GM18868 (cell line): ENCODE results near the gene TOB1.

Source experiments
- ATAC-seq: cut with Tn5 transposase; IDR thresholded peaks from one replicate; pipeline ENCODE4 v1.9.1; 2021; ENCODE audit warnings: mild to moderate bottlenecking, moderate library complexity; ENCODE audit not compliant: unreplicated experiment

TOB1 gene

DNA sequence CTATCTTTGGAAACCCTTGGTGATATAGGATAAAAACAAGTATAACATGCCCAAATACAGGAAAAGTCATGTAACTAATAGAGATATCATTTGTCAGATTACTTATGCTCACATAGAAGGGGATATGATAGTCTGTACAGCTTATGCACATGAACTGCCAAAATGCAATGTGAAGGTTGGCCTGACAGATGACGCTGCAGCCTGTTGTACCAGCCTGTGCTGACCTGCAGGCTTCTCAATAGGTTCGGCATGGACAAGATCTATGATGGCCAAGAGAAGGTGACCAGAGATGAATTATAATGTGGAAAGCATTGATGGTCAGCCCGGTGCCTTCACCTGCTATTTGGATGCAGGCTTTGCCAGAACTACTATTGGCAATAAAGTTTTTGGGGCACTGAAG is 18.1 kb downstream of the TOB1 start:
- no peak for ATAC-seq

- no peak for ATAC-seq
Measured at GRCh38 chr17:50847566-50847965, 18.6 kb downstream of the TOB1 start.

- no peak for ATAC-seq
Measured at GRCh38 chr17:50845240-50846147, 20.7 kb downstream of the TOB1 start.

- ATAC-seq: no peak
Measured at GRCh38 chr17:50844117-50844700, 21.9 kb downstream of the TOB1 start.

- no peak for ATAC-seq
Measured at GRCh38 chr17:50843150-50843905, 22.8 kb downstream of the TOB1 start.

GRCh38 chr17:50842506-50843149 is 23.5 kb downstream of the TOB1 start:
- ATAC-seq: no peak

DNA sequence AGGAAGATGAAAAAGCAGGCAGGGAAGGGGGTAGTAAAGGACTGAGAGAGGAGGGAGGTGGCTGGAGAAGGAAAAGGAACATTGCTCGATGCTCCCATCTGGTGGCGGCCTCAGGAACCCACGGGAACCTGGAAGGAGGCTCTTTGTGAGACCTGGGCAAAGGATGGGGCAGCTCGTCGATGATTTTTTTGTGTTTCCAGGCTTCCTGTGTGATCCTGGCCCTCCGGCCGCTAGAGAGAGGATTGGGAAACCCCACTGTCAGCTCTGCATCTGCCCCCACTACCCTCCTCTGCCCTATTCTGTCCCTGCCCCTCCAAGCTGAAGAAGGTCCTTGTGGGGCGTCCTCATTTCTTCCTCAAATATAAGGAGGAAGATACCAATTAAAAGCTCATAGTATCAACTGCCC is 24.2 kb downstream of the TOB1 start:
- ATAC-seq: no peak

GRCh38 chr17:50841277-50841948 is 24.7 kb downstream of the TOB1 start:
- ATAC-seq: no peak

DNA sequence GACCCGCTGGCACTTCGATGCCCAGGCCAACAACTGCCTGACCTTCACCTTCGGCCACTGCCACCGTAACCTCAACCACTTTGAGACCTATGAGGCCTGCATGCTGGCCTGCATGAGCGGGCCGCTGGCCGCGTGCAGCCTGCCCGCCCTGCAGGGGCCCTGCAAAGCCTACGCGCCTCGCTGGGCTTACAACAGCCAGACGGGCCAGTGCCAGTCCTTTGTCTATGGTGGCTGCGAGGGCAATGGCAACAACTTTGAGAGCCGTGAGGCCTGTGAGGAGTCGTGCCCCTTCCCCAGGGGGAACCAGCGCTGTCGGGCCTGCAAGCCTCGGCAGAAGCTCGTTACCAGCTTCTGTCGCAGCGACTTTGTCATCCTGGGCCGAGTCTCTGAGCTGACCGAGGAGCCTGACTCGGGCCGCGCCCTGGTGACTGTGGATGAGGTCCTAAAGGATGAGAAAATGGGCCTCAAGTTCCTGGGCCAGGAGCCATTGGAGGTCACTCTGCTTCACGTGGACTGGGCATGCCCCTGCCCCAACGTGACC is 25.8 kb downstream of the TOB1 start:
- ATAC-seq: no peak

DNA sequence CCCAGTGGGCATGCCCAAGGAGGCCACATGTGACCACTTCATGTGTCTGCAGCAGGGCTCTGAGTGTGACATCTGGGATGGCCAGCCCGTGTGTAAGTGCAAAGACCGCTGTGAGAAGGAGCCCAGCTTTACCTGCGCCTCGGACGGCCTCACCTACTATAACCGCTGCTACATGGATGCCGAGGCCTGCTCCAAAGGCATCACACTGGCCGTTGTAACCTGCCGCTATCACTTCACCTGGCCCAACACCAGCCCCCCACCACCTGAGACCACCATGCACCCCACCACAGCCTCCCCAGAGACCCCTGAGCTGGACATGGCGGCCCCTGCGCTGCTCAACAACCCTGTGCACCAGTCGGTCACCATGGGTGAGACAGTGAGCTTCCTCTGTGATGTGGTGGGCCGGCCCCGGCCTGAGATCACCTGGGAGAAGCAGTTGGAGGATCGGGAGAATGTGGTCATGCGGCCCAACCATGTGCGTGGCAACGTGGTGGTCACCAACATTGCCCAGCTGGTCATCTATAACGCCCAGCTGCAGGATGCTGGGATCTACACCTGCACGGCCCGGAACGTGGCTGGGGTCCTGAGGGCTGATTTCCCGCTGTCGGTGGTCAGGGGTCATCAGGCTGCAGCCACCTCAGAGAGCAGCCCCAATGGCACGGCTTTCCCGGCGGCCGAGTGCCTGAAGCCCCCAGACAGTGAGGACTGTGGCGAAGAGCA is 26.4 kb downstream of the TOB1 start:
- ATAC-seq: no peak

GRCh38 chr17:50837980-50838954 is 27.9 kb downstream of the TOB1 start:
- ATAC-seq: no peak

DNA sequence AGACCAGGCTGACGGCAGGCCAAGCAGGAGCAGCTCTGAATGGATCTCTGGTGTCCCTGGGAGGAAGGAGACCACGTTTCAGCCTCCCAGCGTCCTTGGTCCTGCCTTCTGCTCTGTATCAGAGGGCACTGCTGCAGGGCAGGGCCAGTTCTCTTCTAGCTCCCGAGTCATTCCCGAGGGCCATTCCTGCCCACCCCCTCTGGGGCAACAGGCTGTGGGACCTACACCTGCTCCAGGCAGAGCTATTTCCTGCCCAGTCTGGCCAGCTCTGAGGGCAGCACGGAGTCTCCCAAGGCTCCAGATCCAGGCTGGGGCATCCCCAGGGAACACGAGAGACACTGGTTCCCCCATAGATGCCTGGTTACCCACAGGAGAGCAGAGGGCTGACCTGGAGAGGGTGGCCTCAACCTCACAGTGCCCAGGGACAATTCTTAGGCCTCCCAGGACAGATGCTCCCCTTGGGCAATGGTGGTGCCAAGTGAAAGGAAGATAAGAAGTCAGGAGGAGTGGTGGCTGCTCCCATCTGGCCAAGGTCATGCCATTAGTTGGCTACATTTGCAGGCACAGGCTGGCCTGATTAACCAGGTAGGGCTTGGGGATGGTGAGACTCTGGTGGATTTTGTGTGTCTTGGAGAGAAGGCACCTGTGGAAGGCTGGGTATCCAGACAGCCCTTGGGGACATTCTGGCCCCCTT is 28.7 kb downstream of the TOB1 start:
- ATAC-seq: no peak

DNA sequence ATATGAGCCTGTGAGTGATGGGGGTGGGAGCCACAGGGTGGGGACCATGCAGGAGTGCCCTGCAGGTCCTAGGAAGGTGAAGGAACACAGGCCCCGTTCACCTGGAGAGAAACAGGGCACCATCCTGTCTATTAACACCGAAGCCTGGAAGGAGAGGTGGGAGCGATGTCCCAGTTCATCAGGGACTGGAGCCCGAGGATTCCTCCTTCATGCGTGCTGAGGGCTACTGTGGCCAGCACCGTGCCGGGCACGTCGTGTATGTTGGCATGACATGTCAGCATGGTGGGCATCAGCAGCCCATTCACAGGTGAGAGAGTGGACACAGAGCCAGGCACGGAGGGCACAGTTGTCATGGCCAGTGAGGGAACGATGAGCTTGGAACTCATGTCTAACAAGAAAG is 29.3 kb downstream of the TOB1 start:
- ATAC-seq: no peak

- ATAC-seq: no peak
Measured at GRCh38 chr17:50835301-50836234, 30.6 kb downstream of the TOB1 start, which contains the start of gene WFIKKN2. Gene WFIKKN2 (plus strand): TSS chr17:50835586. CDS start chr17:50835938, 352 bp downstream.

DNA sequence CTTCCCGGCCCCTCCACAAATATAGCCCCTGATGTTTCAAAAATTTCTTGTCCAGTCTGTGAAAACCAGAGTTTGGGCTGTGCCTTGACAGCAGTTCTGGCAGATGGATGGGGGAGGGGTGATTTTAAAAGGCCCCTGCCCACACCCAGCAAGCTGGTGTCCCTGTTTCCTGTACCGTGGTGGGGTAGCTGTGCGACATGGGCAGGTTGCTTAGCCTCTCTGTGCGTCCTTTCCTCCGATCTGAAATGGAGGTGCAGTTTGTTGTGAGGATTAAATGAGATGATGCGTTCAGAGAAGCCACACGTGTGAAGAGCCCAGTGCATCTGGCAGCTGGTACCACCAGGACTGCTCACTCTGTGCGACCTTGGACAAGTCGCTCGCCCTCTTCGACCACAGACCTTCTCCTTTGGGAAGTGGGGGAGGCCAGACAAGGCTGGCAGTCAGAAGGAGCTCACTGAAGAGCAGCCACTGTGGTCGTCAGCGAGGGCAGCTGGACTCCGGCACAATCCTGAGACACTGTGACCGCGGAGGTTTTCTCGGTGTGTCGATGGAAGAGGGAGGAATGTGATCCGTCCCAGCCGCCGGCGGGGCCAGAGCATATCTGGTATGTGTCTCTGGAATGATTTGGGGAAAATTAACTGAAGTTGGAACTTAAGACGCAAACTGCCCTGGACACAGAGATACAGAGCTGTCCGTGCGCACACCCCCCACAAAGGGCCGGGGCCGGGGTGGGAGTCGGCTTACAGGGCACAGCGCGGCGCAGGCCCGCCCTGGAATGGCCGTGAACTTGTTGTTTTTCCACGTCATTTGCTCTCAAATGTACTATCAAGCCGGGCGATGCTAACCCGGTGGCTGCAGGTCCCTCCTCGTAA is 31.5 kb downstream of the TOB1 start:
- no peak for ATAC-seq
